HepG2 (cell line): ENCODE results near the gene RSPRY1. TPM values are rescaled to one million over a fixed set of nuclear protein-coding genes. Genes with fewer than 3 reads are reported as not detected.

ENCODE experiments used
- ATAD3A ChIP-seq: sonication (generic); formaldehyde crosslinking; IDR thresholded peaks from 2 replicates; pipeline ENCODE4 v1.4.0; 2020; ENCODE audit warnings: missing genetic modification reagents
- FUBP1 ChIP-seq: sonication (generic); formaldehyde crosslinking; IDR thresholded peaks from 2 replicates; pipeline ENCODE4 v1.5.1; 2020; ENCODE audit warnings: missing genetic modification reagents, mild to moderate bottlenecking, borderline replicate concordance
- NBN ChIP-seq: fragments of 450-650 bp; conservative IDR thresholded peaks from 2 replicates; pipeline ENCODE4 v1.6.1; 2017
- SMAD9 ChIP-seq: sonication (generic); formaldehyde crosslinking; IDR thresholded peaks from 2 replicates; pipeline ENCODE4 v1.5.1; 2020; ENCODE audit warnings: mild to moderate bottlenecking, missing genetic modification reagents
- TCF7 ChIP-seq: sonication (generic); IDR thresholded peaks from 2 replicates; pipeline ENCODE4 v1.6.1; 2016; ENCODE audit warnings: antibody characterized with exemption, low read depth
- TSC22D2 ChIP-seq: sonication (generic); formaldehyde crosslinking; IDR thresholded peaks from 2 replicates; pipeline ENCODE4 v1.5.1; 2020; ENCODE audit warnings: missing genetic modification reagents, mild to moderate bottlenecking, borderline replicate concordance
- ZHX2 ChIP-seq, 2 experiments: sonication (generic) in 1 of 2; formaldehyde crosslinking in 1 of 2; IDR thresholded peaks; 2 replicates each; pipeline versions ENCODE4 v1.6.1 to v1.9.0; 2014 to 2022; ENCODE audit warnings: antibody characterized with exemption in 1 of 2, borderline replicate concordance in 1 of 2, inconsistent platforms in 1 of 2, low read depth in 1 of 2, missing genetic modification reagents in 1 of 2
- polyA plus RNA-seq, 8 experiments: library from polyadenylated mRNA; depleted of rRNA in 3 of 8; stranded (reverse) in 7 of 8; unstranded in 1 of 8; fragments of >200 nt; fragmentation: Illumina TruSeq in 4 of 8; extraction: Trizol in 4 of 8; gene quantifications; 2 replicates each; pipeline versions ENCODE4 v1.2.1 to v1.2.3, GENCODE V29; 2011 to 2016; ENCODE audit warnings: low read depth in 4 of 8, missing spikeins in 1 of 8, mixed read lengths in 1 of 8; ENCODE audit not compliant: insufficient read depth in 1 of 8
- total RNA-seq, 5 experiments: library from RNA; depleted of rRNA; stranded (reverse); fragments of >200 nt; fragmentation: Illumina TruSeq; extraction: Trizol; gene quantifications; 2 replicates each; pipeline ENCODE4 v1.2.3, GENCODE V29; 2016; ENCODE audit warnings: low read depth in 1 of 5
- TF ChIP-seq, protein P1 (sequence below): sonication (generic); formaldehyde crosslinking; IDR thresholded peaks from 2 replicates; pipeline ENCODE4 v1.8.0; 2022; ENCODE audit warnings: mild to moderate bottlenecking, missing genetic modification reagents, borderline replicate concordance

RSPRY1 gene
- total and polyA plus RNA-seq, 2 of the 13 experiments (the other 11 are each of a cell fraction or from before 2014, with no cell fraction given) = 53.4 to 61.0 TPM

DNA sequence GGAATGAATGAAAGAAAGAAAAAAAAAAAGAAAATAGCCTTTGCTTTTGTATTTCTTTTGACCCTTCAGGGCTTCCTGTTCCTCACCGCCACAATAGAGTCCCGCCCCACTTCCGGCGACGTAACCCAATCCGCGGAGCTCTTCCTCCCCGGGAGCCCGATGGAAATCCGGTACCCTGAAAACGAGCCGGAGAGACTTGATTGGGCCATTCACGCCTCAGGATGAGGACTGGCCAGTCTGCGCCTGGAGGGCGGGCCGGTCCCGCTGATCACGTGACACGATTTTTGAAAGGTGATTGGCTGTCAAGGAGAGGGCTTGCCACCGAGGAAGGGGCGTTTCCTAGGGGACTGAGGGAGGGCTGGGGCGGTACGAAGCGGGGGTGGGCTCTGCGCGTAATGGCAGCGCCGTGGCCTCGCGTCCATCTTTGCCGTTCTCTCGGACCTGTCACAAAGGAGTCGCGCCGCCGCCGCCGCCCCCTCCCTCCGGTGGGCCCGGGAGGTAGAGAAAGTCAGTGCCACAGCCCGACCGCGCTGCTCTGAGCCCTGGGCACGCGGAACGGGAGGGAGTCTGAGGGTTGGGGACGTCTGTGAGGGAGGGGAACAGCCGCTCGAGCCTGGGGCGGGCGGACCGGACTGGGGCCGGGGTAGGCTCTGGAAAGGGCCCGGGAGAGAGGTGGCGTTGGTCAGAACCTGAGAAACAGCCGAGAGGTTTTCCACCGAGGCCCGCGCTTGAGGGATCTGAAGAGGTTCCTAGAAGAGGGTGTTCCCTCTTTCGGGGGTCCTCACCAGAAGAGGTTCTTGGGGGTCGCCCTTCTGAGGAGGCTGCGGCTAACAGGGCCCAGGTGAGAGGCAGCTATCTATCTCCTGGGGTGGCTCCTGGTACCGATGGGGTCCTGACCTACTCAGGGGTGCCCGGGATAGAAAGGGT lies at the start of gene RSPRY1, which contains the start of gene PSME3IP1 (continued):
- TF ChIP-seq, protein P1, sequence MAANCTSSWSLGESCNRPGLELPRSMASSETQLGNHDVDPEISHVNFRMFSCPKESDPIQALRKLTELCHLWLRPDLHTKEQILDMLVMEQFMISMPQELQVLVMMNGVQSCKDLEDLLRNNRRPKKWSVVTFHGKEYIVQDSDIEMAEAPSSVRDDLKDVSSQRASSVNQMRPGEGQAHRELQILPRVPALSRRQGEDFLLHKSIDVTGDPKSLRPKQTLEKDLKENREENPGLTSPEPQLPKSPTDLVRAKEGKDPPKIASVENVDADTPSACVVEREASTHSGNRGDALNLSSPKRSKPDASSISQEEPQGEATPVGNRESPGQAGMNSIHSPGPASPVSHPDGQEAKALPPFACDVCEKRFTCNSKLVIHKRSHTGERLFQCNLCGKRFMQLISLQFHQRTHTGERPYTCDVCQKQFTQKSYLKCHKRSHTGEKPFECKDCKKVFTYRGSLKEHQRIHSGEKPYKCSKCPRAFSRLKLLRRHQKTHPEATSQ (CRISPR knock-in tag) = 0 out of 2 replicates have a peak, but pooled peaks have one; percentile 53
- TF ChIP-seq TCF7 (no peak), SMAD9 (CRISPR knock-in tag) (no peak), TSC22D2 (CRISPR knock-in tag) (no peak), FUBP1 (CRISPR knock-in tag) (no peak), ATAD3A (CRISPR knock-in tag) (no peak), NBN (no peak), ZHX2 (IDR thresholded peaks at IDR 0.05; ENCODE audit: low read depth) (peak; percentile 89; the same call in 1 of the 2 replicates), ZHX2 (CRISPR knock-in tag; IDR thresholded peaks at IDR 0.05; ENCODE audit: borderline replicate concordance) (no peak)
